Measurements from ENCODE around the gene R3HDML. TPM values are rescaled to one million over a fixed set of nuclear protein-coding genes. Genes with fewer than 3 reads are reported as not detected.
"Not testable (repeated sequence)": the region's sequence is repeated elsewhere in the genome, so short reads cannot be mapped to it uniquely, and the experiment has no call there.

The R3HDML gene
- total RNA-seq, 2 donors from 2014 or later = not detected

DNA sequence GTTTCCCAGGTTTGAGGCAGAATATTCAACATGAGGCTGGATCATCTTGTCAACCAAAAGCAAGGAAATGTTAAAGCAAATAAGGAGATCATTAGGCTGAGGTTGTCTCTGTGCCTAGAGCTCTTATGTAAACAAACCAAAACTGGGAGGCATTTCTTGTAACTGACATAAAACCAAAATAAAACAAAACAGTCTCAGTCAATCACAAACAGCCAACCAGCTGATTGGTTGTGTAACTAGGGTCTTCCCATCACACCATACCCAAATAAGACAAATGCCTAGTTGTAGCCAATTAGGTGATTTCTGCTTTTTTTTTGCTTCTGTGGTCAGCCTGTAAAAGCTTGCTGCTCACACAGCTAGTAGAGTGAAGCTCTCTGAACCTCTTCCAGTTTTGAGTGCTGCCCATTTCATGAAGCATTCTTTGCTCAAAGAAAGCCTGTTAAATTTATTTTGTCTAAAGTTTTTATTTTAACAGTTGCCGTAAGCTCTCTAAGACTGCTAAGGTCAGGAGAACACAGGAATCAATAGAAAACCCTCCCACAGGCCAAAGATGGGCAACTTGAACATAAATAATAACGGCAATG, 16.9 kb upstream of the R3HDML start:
- DNase-seq (ENCODE audit: low spot score in 2 of 2) (no peak), ATAC-seq (no peak)
- H3K36me3 Mint-ChIP-seq = no peaks in the 10 kb centered on the region
- no peak overlapping the region for H3K27ac Mint-ChIP-seq
- H3K9me3 Mint-ChIP-seq = no peaks in the 10 kb centered on the region

- ATAC-seq (no peak), DNase-seq (ENCODE audit: low spot score in 2 of 2) (no peak)
- H3K9me3 Mint-ChIP-seq = no peaks in the 10 kb centered on the region
- H3K36me3 Mint-ChIP-seq = no peaks in the 10 kb centered on the region
- no peak overlapping the region for H3K27ac Mint-ChIP-seq
Observed at GRCh38 chr20:44324343-44324742, 12.5 kb upstream of the R3HDML start.

- ATAC-seq = peak; percentile 71 to 72
- Mint-ChIP-seq H3K9me3 (no peaks in the 10 kb centered on the region), H3K36me3 (no peaks in the 10 kb centered on the region), H3K27ac (peak overlapping the region in 1 of 2 donors; percentile 51)
- DNase-seq (ENCODE audit: low spot score in 2 of 2) = peak in 1 of 2 donors; percentile 21
Observed at GRCh38 chr20:44326391-44327159, 10.3 kb upstream of the R3HDML start.

DNA sequence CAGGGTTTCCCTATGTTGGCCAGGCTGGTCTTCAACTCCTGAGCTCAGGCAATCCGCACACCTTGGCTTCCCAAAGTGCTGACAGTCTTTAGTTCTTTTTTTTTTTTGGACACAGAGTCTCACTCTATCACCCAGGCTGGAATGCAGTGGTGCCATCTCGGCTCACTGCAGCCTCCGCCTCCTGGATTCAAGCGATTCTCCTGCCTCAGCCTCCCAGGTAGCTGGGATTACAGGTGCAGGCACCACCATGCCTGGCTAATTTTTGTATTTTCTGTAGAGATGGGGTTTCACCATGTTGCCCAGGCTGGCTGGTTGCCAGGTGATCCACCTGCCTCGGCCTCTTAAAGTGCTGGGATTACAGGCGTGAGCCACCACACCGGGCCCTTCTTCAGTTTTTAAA, 9.1 kb upstream of the R3HDML start:
- ATAC-seq; H3K36me3 Mint-ChIP-seq; H3K9me3 Mint-ChIP-seq; DNase-seq (ENCODE audit: low spot score in 2 of 2): not testable (repeated sequence)
- H3K27ac Mint-ChIP-seq = peak overlapping the region in 1 of 2 donors; percentile 80

GRCh38 chr20:44328428-44328827, 8.4 kb upstream of the R3HDML start:
- no peak for DNase-seq (ENCODE audit: low spot score in 2 of 2)
- Mint-ChIP-seq H3K27ac (no peak overlapping the region), H3K36me3 (no peaks in the 10 kb centered on the region), H3K9me3 (no peaks in the 10 kb centered on the region)
- no peak for ATAC-seq

DNA sequence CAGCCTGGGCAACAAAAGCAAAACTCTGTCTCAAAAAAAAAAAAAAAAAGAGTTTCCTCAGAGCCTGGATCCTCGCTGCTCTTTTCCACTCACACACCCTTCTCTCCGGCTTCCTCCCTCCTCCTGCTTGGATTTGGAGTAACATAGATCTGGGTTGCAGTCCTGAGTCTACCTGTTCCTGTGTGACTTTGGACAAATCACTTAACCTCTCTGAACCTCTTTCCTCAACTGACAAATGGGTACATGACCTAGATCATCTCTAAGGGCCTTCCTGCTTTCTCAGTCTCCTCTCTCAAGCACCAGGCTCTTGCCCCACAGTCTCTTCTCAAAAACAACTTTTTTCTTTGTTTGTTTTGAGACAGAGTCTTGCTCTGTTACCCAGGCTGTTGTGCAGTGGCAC, 5.6 kb upstream of the R3HDML start:
- ATAC-seq = no peak

DNA sequence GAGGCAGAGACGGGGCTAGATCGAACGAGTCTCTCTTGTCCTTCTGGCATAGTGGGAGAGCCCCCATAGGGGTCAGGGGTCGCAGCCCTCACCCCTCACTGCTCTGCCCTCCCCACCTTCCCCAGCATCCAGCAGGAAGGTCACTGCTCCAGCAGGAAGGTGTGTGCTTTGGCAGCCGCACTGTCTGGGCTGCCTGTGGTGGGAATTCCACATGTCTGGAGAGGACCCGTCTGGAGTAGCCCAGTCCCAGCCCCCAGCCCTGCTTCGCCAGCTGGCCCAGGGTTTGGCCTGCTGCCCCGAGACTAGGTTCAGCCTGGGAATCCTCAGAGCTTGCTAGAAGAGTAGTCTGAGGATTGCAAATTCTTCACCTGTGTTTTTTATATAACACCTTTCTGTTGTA, 2.5 kb upstream of the R3HDML start:
- Mint-ChIP-seq H3K36me3 (no peaks in the 10 kb centered on the region), H3K27ac (no peak overlapping the region), H3K9me3 (no peaks in the 10 kb centered on the region)
- no peak for DNase-seq (ENCODE audit: low spot score in 2 of 2)
- no peak for ATAC-seq

More for the DNA sequence above, 5.6 kb upstream of the R3HDML start:
- no peak overlapping the region for H3K27ac Mint-ChIP-seq
- H3K36me3 Mint-ChIP-seq = no peaks in the 10 kb centered on the region
- no peak for DNase-seq (ENCODE audit: low spot score in 2 of 2)
- no peaks in the 10 kb centered on the region for H3K9me3 Mint-ChIP-seq

GRCh38 chr20:44334709-44335108, 2.1 kb upstream of the R3HDML start:
- no peaks in the 10 kb centered on the region for H3K9me3 Mint-ChIP-seq
- no peaks in the 10 kb centered on the region for H3K36me3 Mint-ChIP-seq
- DNase-seq (ENCODE audit: low spot score in 2 of 2) = no peak
- no peak for ATAC-seq
- H3K27ac Mint-ChIP-seq = no peak overlapping the region

DNA sequence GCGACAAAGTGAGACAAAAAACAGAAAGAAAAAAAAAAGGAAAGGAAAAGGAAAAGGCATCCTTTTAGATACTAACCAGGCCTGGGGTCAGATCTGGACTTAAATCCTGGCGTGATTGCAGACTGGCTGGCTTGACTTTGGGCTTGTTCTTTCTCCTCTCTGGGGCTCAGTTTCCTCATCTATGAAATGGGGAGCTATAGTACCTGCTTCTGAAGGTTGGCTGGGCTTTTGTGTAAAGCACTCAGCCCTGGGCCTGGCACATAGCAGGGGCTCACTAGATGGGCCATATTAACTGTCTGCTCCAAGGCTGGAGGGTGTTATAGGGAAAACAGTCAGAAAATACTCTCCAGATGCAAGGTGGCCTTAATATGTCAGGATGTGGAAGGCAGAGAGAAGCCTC, 1.2 kb upstream of the R3HDML start:
- no peak for ATAC-seq
- no peaks in the 10 kb centered on the region for H3K36me3 Mint-ChIP-seq
- DNase-seq (ENCODE audit: low spot score in 2 of 2) = no peak
- H3K27ac Mint-ChIP-seq = no peak overlapping the region
- no peaks in the 10 kb centered on the region for H3K9me3 Mint-ChIP-seq

- no peak overlapping the region for H3K27ac Mint-ChIP-seq
- no peaks in the 10 kb centered on the region for H3K9me3 Mint-ChIP-seq
- H3K36me3 Mint-ChIP-seq = no peaks in the 10 kb centered on the region
- DNase-seq (ENCODE audit: low spot score in 2 of 2) (no peak), ATAC-seq (no peak)
Observed at GRCh38 chr20:44336086-44336485, 757 bp upstream of the R3HDML start.

DNA sequence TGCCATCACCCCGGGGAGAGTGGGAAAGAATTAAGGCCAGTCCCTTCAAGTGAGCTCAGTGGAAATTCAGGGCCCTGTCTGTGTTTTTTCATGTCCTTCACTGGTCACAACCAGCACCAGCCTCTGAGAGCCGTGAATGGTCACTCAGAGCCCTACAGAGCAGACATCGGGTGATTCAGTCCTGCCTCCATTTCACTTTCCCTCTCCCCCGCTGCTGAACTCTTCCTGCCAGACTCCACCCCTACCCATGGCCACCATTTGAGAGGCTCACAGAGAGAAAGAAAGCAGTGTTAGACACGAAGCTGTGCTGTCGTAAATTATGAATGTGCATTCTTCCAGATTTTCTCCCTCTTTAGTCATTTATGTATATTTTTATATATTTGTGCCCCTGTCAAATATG, 5.4 kb downstream of the R3HDML start:
- ATAC-seq = no peak
- DNase-seq (ENCODE audit: low spot score in 2 of 2) = no peak
- Mint-ChIP-seq H3K27ac (no peak overlapping the region), H3K36me3 (no peaks in the 10 kb centered on the region), H3K9me3 (no peaks in the 10 kb centered on the region)

- Mint-ChIP-seq H3K9me3 (no peaks in the 10 kb centered on the region), H3K36me3 (no peaks in the 10 kb centered on the region)
- no peak for DNase-seq (ENCODE audit: low spot score in 2 of 2)
Observed at GRCh38 chr20:44343162-44343675, 6.4 kb downstream of the R3HDML start.

DNA sequence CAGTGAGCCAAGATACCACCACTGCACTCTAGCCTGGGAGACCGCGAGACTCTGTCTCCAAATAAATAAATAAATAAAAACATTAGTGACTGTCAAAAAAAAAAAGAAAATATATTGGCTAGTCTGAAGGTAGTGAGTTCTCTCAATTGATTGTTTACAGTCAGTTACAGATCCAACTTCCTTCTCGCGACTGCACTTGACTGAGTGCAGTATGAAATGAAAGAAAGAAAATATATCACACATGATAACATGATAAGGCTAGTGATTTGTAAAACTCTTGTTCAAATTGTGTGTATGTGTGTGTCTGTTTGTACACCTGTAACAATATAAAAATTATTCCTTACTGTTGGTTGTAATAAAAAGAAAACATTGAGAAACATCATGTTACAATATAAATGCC, 7.9 kb downstream of the R3HDML start:
- Mint-ChIP-seq H3K27ac (no peak overlapping the region), H3K36me3 (no peaks in the 10 kb centered on the region), H3K9me3 (no peaks in the 10 kb centered on the region)
- DNase-seq (ENCODE audit: low spot score in 2 of 2) = no peak
- no peak for ATAC-seq

More at GRCh38 chr20:44343162-44343675, 6.4 kb downstream of the R3HDML start:
- no peak overlapping the region for H3K27ac Mint-ChIP-seq
- ATAC-seq = no peak

DNA sequence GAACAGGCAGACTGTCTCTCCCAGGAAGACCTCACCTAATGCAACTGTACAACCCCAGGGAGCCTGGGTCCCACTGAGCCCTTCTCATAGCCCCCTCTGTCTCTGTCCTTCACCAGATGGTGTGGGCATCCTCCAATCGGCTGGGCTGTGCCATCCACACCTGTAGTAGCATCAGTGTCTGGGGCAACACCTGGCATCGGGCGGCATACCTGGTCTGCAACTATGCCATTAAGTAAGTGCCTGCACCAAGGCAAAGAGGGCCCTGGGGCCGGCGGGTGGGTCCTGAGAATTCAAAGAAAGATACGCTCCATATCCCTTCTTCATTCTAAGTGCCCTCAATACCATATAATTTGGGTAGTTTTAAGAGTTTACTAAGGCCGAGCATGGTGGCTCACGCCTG, 8.3 kb downstream of the R3HDML start:
- no peak for DNase-seq (ENCODE audit: low spot score in 2 of 2)
- no peak for ATAC-seq
- Mint-ChIP-seq H3K27ac (no peak overlapping the region), H3K36me3 (no peaks in the 10 kb centered on the region), H3K9me3 (no peaks in the 10 kb centered on the region)

GRCh38 chr20:44345941-44346340, 9.1 kb downstream of the R3HDML start:
- not testable (repeated sequence) for H3K9me3 Mint-ChIP-seq; H3K27ac Mint-ChIP-seq; DNase-seq (ENCODE audit: low spot score in 2 of 2); ATAC-seq; H3K36me3 Mint-ChIP-seq

DNA sequence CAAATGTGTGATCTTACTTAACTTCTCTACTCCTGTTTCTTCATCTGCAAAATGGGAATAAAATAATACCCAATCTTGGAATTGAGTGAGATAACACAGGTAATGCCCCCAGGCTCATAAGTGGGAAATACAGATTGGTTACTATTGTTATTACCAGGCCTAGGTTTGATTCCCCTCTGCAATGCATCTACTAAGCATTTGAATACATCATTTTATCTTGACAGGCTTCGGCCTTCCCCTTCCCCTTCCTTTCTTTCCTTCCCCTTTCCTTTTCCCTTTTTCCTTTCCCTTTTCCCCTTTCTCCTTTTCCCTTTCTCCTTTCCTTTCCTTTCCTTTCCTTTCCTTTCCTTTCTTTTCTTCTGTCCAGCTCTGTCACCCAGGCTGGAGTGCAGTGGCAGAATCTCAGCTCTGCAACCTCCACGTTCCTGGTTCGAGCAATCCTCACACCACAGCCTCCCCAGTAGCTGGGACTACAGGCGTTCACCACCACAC, 11.4 kb downstream of the R3HDML start:
- ATAC-seq = no peak
- H3K9me3 Mint-ChIP-seq = no peaks in the 10 kb centered on the region
- no peaks in the 10 kb centered on the region for H3K36me3 Mint-ChIP-seq
- DNase-seq (ENCODE audit: low spot score in 2 of 2) = no peak
- no peak overlapping the region for H3K27ac Mint-ChIP-seq

GRCh38 chr20:44349349-44349748, 12.5 kb downstream of the R3HDML start:
- Mint-ChIP-seq H3K9me3 (no peaks in the 10 kb centered on the region), H3K27ac (no peak overlapping the region), H3K36me3 (no peaks in the 10 kb centered on the region)
- ATAC-seq (no peak), DNase-seq (ENCODE audit: low spot score in 2 of 2) (no peak)

GRCh38 chr20:44350567-44350966, 13.7 kb downstream of the R3HDML start:
- no peak for DNase-seq (ENCODE audit: low spot score in 2 of 2)
- no peak for ATAC-seq
- no peaks in the 10 kb centered on the region for H3K9me3 Mint-ChIP-seq
- no peak overlapping the region for H3K27ac Mint-ChIP-seq
- H3K36me3 Mint-ChIP-seq = no peaks in the 10 kb centered on the region

All from activated naive CD4-positive, alpha-beta T cell treated with anti-CD3 and anti-CD28 coated beads, Interleukin-2, amount 50 U/mL, for 72 hours (primary cell).